ENCODE measurements around the gene SLC39A3. TPM values are rescaled to one million over a fixed set of nuclear protein-coding genes. Genes with fewer than 3 reads are reported as not detected.

The SLC39A3 gene
- total RNA-seq, 1 donor from 2014 or later = 52.2 TPM

DNA sequence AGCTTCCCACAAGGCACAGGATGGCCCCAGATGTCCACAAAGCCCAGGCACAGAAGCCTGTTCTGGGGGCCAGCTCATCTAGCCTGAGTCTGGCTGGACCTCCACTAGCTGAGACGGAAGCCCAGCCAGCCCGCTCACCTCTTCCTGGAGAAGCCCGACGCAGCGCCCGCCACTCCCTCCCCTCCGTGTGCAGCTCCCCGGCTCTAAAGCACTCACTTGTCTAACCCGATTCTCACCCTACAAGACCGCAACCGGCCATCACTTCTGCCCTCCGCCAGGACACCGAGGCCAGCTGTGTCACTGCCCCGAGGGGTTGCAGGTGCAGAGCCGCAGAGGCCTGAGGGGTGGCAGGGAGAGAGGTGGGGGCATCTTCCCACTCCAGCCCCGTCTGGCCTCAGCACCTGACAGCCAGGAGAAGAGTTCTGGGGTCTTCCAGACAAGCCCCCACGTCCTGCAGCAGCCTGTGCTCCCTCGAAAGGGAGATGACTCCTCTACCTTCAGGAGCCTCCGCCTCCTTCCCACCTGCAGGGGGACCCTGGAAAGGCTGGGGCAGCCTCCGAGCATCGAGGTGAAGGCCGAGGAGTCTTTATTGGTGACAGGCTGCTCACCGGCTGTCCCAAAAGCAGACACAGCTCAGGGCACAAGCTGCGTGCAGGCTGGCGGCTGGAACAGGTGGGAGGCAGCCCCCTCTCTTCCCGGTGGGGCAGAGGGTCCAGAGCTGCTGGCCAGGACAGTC is 12.7 kb downstream of the SLC39A3 start:
- H3K4me3 Mint-ChIP-seq = no peak overlapping the region
- H3K36me3 Mint-ChIP-seq (ENCODE audit: low read depth) = no peaks in the 10 kb centered on the region
- DNase-seq = no peak
- no peaks in the 10 kb centered on the region for H3K9me3 Mint-ChIP-seq
- H3K4me1 Mint-ChIP-seq = no peaks in the 10 kb centered on the region
- H3K27ac Mint-ChIP-seq = no peak overlapping the region
- intact Hi-C loops (cut with micrococcal nuclease) = no loop called here
- peaks cover 8% of the 10 kb centered on the region for H3K27me3 Mint-ChIP-seq

DNA sequence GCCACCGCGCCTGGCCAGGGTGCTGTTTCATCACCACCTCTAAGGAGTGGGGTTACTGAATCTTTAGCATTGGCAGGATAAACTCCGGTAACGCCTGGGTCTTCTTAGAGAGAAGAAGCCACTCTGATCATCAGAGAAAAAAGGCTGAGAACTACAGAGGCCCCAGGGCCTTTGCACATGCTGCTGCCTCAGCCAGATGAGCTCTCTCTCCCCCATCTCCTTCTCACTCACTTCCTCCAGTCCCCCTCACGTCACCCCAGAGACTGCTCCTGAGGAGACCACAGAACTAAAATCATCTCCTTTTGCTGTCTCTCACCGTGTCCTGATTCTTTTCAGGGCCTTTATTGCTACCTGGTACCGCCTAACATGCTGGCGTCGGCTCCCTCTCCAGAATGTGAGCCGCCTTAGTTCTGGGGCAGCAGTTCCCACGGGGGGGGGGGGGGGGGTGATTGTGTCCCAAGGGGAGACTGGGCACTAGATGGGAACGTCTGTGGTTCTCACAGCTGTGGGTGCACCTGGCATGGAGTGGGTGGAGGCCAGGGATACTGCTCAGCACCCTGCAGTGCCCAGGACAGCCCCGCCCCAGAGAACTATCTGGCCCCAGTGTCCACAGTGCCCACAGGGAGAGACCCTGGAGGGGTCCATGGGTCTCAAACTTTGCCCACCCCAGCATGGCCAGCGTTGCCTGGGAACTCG is 13.5 kb downstream of the SLC39A3 start:
- H3K4me1 Mint-ChIP-seq = no peaks in the 10 kb centered on the region
- H3K36me3 Mint-ChIP-seq (ENCODE audit: low read depth) = no peaks in the 10 kb centered on the region
- DNase-seq = no peak
- H3K9me3 Mint-ChIP-seq = no peaks in the 10 kb centered on the region
- H3K4me3 Mint-ChIP-seq = no peak overlapping the region
- H3K27ac Mint-ChIP-seq = no peak overlapping the region
- intact Hi-C loops (cut with micrococcal nuclease) = no loop called here
- peaks cover 14% of the 10 kb centered on the region for H3K27me3 Mint-ChIP-seq

DNA sequence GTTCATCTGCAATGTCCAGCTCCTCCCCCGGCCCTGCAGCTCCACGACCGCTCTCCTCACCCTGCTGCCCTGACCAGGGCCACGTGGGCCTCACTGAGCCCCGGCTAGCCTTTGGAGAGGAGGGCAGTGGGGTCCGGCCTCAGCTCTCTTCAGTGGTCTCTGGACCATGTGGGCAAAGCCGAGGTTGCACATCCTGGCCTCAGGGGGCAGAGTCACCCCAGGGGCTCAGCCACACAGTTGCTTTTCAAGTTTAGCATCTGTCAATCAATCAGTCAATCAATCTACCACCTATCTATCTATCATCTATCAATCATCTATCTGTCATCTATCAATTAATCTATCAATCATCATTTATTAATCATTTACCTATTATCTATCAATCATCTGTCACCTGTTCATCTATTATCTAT is 15.7 kb downstream of the SLC39A3 start:
- Mint-ChIP-seq H3K27ac (no peak overlapping the region), H3K27me3 (peaks cover 22% of the 10 kb centered on the region), H3K36me3 (ENCODE audit: low read depth) (no peaks in the 10 kb centered on the region), H3K9me3 (no peaks in the 10 kb centered on the region), H3K4me1 (no peaks in the 10 kb centered on the region), H3K4me3 (no peak overlapping the region)
- intact Hi-C loops (cut with micrococcal nuclease) = no loop called here
- no peak for DNase-seq

DNA sequence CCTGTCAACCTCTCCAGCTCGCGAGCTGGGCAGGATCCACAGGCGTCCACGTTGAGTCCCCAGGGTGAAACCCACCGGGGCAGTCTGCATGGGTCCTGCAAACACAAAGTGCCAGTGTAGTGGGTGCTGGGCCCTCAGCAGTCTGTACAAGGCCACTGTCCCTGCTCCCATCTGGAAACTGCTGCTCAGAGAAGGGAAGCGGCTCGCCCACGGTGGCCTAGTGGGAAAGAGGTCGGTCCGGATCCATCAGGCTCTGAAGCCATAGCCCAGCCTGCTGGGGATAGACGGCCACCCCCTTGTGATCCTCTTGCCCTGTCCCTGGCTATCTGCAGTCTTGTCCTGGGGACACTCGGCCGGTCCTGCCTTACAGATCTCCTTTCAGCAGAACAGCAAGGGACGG is 16.1 kb downstream of the SLC39A3 start:
- no peaks in the 10 kb centered on the region for H3K9me3 Mint-ChIP-seq
- no peaks in the 10 kb centered on the region for H3K36me3 Mint-ChIP-seq (ENCODE audit: low read depth)
- H3K27ac Mint-ChIP-seq = no peak overlapping the region
- H3K4me1 Mint-ChIP-seq = no peaks in the 10 kb centered on the region
- H3K4me3 Mint-ChIP-seq = no peak overlapping the region
- intact Hi-C loops (cut with micrococcal nuclease) = no loop called here
- no peak for DNase-seq
- H3K27me3 Mint-ChIP-seq = peaks cover 25% of the 10 kb centered on the region

DNA sequence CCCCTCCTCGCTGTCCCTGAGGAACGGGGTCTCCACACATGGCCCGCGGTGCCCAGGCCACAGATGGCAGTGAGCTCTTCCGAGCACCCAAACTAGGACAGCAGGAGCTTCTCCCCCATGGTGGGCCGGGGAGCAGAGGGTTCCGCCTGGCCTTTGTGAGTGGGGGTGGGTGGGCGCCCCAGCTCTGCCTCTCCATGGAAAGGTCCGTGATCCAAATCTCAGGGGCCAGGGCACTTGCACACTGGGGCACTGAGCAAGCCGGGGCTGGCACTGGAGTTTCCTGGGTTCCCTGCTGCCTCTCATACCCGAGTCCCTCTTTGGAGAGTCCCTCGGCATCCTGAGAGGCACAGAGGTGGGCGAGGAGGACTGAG is 16.5 kb downstream of the SLC39A3 start:
- no peak overlapping the region for H3K27ac Mint-ChIP-seq
- DNase-seq = no peak
- intact Hi-C loops (cut with micrococcal nuclease) = no loop called here
- no peaks in the 10 kb centered on the region for H3K4me1 Mint-ChIP-seq
- no peak overlapping the region for H3K4me3 Mint-ChIP-seq
- no peaks in the 10 kb centered on the region for H3K9me3 Mint-ChIP-seq
- no peaks in the 10 kb centered on the region for H3K36me3 Mint-ChIP-seq (ENCODE audit: low read depth)
- H3K27me3 Mint-ChIP-seq = peaks cover 25% of the 10 kb centered on the region

DNA sequence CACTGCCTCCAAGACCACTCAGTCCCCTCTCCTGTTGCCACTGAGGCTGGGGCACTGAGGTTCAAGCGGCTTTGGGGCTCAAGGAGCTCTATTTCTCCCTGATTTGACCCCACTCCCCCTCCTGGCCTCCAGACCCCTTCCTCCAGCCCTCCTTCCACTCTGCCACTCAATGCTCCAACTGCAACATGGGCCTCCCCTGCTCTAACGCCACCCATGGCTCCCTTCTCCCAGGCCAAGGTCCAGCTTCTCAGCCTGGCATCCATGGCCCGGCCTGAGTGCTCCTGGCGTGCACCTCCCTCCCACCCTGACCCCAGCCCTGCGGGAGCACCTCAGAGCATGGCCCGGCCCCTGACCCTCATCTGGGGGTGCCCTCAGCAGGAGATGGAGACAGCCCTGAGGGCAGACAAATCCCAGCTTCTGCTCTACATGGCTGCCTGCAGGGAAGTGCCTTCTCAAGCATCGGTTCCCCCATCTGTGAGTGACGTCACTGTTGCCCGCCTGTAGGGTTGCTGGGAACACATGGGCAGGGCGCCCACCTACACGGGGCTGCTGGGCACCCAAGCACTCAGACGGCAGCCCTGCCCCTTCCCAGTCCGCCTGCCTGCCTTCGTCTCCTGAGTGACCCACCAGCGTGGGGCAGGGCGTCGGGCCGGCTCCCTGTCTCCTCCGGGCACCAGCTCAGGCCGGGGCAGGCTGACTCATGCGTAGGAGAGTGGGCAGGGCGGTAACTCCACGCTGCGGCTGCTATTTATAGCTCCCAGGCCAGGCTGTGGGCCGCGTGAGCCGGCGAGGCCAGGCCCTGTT is 17.1 kb downstream of the SLC39A3 start:
- H3K4me3 Mint-ChIP-seq = no peak overlapping the region
- intact Hi-C loops (cut with micrococcal nuclease) = no loop called here
- H3K4me1 Mint-ChIP-seq = no peaks in the 10 kb centered on the region
- H3K27ac Mint-ChIP-seq = no peak overlapping the region
- no peaks in the 10 kb centered on the region for H3K36me3 Mint-ChIP-seq (ENCODE audit: low read depth)
- no peak for DNase-seq
- H3K9me3 Mint-ChIP-seq = no peaks in the 10 kb centered on the region
- H3K27me3 Mint-ChIP-seq = peaks cover 25% of the 10 kb centered on the region

DNA sequence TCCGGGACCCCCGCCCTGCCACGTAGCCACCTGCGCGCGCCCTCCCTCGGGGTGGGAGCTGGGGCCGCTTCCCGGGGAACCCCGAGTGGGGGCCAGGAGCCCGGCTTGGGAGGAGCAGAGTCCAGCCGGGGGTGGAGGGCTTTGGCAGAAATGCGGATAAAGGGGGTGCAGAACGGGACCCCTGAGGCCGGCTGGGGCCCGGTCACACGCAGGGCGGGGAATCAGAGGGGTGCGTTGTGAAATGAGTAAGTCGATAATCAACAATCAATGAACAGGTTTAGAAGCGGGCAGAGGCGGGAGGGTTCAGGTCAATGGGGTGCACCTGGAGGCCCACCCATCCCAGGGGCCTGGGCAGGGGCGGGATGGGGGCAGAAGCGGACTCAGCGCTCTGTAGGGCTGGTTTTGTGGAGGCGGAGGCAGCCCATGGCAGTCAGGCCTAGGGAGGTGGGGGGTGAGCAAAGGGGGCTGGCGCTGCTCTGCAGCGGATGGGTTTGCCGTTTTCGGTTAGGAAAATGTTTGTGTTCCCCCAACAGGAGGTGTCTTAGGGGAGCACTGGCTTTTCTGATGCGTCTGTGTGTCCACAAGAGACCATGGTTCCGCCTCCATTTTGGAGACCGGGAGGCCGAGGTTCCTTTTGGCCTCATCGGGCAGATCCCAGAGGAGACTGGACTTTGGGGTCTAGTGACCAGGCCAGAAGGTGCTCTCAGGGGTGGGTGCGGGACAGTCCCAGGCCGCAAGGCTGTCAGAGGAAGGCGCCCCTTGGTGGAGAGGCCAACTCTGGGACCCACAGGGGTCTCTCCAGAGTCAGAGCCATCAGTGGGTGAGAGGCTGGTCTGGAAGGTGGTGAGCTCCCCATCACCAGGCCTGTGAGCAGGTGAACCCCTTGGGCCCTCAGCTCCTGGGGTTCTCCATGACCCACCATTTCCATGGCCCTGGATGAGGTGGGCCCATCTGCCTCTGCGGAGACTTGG is 18.0 kb downstream of the SLC39A3 start:
- no peaks in the 10 kb centered on the region for H3K36me3 Mint-ChIP-seq (ENCODE audit: low read depth)
- no peak for DNase-seq
- H3K4me1 Mint-ChIP-seq = no peaks in the 10 kb centered on the region
- H3K27me3 Mint-ChIP-seq = peaks cover 25% of the 10 kb centered on the region
- no peak overlapping the region for H3K27ac Mint-ChIP-seq
- no peak overlapping the region for H3K4me3 Mint-ChIP-seq
- intact Hi-C loops (cut with micrococcal nuclease) = no loop called here
- no peaks in the 10 kb centered on the region for H3K9me3 Mint-ChIP-seq

DNA sequence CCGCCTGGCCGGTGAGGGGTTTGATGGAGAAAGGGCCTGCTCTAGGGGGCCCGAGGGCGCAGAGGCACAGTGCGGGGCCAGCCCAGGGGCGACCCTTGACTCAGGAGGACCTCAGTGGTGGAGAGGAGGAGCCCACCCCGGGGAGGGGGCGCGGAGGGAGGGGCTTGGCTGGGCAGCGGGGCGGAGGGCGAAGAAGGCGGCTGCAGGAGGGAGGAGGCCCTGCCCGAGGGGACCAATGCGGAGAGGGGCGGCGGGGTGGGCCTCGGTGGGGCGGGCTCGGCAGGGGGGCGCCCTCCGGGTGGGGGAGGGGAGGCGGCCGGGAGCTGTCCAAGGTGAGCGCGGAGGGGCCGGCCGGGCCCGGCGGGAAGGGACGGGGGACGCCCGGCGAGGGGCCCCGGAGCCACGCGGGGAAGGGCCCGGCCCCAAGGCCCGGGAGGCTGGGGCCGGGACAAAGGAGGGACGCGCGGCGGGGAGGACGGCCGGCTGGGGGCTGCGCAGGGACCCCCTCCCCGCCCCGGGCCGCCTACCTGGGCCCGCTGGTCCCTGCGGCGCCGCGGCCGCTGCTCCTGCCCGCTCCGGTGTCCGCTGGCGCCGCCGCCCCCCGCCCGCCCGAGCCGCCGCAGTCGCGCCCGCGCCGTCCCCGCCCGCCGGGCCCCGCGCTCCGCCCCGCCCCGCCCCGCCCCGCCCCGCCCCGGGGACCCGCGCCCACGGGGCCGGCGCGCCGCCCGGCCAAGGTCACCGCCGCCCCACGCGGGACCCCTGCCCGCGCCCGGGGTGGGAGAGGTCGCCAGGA is 18.8 kb downstream of the SLC39A3 start, which contains the start of gene DIRAS1:
TSS of gene DIRAS1 (minus strand) at position 596 of the 793 bp plus-strand sequence. CDS start 3,566 bp downstream, outside the sequence.
- no peak within 1 kb of the TSS for H3K4me3 Mint-ChIP-seq

DNA sequence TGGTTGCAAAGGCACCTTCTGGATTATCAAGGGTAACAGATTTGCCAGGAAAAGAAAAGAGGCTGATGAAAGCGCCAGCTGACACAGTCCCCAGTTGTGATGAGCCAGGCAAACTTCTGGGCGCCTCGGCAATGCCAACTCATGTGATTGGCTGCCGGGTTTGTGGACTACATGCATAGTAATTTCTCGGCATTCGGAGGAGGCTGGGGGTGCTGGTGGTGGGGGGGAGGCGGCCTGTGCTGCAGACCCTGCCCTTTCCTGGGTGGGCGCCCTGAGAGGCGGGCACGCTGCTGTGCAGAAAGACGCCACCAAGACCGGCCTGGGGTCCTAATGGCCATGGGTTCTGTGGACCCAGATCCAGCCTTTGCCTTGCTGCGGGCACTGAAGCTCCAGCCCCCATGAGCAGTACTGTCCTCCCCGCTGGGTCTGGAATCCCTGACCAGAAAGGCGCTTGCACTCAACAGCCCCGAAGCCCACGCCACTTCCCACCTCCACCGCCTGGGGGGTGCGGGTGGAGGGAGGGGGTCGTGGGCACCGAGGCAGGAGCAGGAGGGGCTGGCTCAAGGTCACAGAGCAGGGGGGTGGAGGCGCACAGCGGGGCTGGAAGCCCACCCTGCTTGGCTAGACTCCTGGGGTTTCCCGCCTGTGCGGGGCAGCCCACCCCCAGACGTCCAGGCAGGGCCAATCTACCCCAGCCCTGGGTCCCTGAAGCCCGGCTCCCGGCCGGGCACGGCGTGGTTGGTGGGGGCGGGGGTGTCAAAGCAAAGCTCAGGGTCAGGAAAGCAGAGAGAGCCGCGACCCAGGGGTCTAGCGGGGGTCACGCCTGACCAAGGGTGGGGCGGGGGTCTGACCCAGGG is 19.7 kb downstream of the SLC39A3 start:
- no peak for DNase-seq
- intact Hi-C loops (cut with micrococcal nuclease) = no loop called here
- peaks cover under 1% of the 10 kb centered on the region for H3K36me3 Mint-ChIP-seq (ENCODE audit: low read depth)
- peaks cover 9% of the 10 kb centered on the region for H3K9me3 Mint-ChIP-seq
- H3K4me3 Mint-ChIP-seq = no peak overlapping the region
- H3K4me1 Mint-ChIP-seq = no peaks in the 10 kb centered on the region
- peaks cover 22% of the 10 kb centered on the region for H3K27me3 Mint-ChIP-seq
- no peak overlapping the region for H3K27ac Mint-ChIP-seq

More for the DNA sequence above, 18.8 kb downstream of the SLC39A3 start, which contains the start of gene DIRAS1:
- Mint-ChIP-seq H3K36me3 (ENCODE audit: low read depth) (no peaks in the 10 kb centered on the region), H3K4me1 (no peaks in the 10 kb centered on the region), H3K27me3 (peaks cover 22% of the 10 kb centered on the region), H3K9me3 (peaks cover under 1% of the 10 kb centered on the region), H3K27ac (no peak within 1 kb of the TSS)
- DNase-seq = no peak
- intact Hi-C loops (cut with micrococcal nuclease) = no loop called here

DNA sequence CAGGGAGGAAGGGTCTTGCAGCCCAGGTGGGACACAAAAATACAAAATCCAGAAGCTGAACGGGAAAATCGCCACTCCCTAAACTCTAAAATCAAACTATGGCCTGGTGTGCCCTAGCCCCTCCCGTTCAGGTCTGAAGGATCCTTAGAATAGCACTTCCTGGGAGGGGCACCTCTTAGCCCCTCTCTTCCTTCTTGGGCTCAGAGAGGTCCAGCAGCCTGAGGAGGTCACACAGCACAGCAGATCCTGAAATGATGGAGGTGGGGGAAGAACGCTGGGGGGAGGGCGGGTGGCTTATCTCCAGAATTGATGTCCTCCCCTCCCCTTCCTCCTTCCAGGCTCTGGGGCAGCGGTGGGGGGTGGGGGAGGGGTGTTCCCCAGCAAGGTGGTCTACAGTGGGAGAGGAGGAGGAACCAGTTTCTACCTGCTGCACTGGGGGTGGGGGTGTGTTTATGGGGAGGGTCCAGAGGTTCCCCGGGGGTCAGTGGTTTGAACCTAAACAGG is 20.5 kb downstream of the SLC39A3 start:
- H3K27me3 Mint-ChIP-seq = peaks cover 21% of the 10 kb centered on the region
- no peak for DNase-seq
- H3K27ac Mint-ChIP-seq = no peak overlapping the region
- H3K4me1 Mint-ChIP-seq = no peaks in the 10 kb centered on the region
- peaks cover 11% of the 10 kb centered on the region for H3K9me3 Mint-ChIP-seq
- intact Hi-C loops (cut with micrococcal nuclease) = no loop called here
- H3K4me3 Mint-ChIP-seq = no peak overlapping the region
- H3K36me3 Mint-ChIP-seq (ENCODE audit: low read depth) = peaks cover 2% of the 10 kb centered on the region

DNA sequence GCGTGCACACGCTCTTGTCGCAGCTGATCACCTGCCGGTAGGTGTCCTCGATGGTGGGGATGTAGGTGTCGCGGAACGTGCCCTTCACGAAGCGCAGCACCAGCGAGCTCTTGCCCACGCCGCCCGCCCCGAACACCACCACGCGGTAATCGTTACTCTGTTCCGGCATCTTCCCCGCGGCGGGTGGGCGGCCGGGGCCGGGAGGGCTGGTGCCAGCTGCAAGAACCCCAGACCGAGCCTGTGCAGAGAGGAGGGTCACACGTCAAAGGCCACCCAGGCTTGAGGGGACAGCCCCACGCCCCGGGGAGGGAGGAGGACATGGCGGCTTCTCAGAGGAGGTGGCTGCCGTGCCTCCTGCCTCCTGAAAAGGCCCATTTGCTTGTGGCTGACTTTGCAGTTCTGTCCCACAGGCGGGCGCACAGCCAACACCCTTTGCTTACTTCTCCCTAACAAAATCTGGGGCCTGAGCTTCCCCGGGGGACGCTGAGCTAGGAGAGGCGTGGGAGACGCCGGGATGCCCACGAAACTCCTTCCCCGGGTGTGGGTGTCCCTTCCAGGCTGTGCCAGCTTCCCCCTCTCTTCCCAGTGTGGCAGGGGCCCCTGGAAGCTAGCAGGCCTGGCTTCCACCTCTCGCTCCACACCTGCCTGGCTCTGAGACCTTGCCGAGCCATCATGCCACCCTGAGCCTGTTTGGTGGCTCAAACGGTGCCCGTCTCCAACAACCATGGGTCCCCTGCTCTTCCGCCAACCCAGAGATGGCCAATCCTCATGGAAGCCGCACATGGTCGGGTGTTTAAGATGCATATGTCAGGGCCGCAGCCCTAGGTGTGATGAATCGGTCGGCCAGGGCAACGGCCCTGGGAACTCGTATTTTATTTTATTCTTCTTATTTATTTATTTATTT is 21.9 kb downstream of the SLC39A3 start:
- Mint-ChIP-seq H3K9me3 (peaks cover 11% of the 10 kb centered on the region), H3K4me1 (no peaks in the 10 kb centered on the region), H3K36me3 (ENCODE audit: low read depth) (peaks cover 2% of the 10 kb centered on the region), H3K27me3 (peaks cover 19% of the 10 kb centered on the region), H3K27ac (no peak overlapping the region), H3K4me3 (no peak overlapping the region)
- DNase-seq = no peak
- intact Hi-C loops (cut with micrococcal nuclease) = no loop called here

Measured in activated CD4-positive, alpha-beta T cell treated with anti-CD3 and anti-CD28 coated beads, Interleukin-2, amount 10 ng/mL, durations not matched to agents 24 days and 14 days (primary cell).